Transverse colon (tissue), 1 donor: ENCODE results near the gene FLAD1.

ENCODE experiments used
- EP300 ChIP-seq: sonication (generic); formaldehyde crosslinking; IDR thresholded peaks from one replicate; pipeline ENCODE4 v1.6.1; 2017; ENCODE audit warnings: antibody characterized with exemption, low read depth
- POLR2A ChIP-seq: fragments of 450-650 bp; IDR thresholded peaks from one replicate; pipeline ENCODE4 v1.6.1; 2016; ENCODE audit warnings: antibody characterized with exemption, mild to moderate bottlenecking, moderate library complexity

GRCh38 chr1:155011437-155012025, 28.4 kb downstream of the FLAD1 start:
- TF ChIP-seq POLR2A (no peak), EP300 (no peak)
